Astrocyte (in vitro differentiated cells and primary cell): ENCODE data around the gene SLAMF6.

Experiments used
- EZH2 ChIP-seq: IDR thresholded peaks from 2 replicates; pipeline ENCODE4 v1.6.1; 2012; ENCODE audit warnings: mild to moderate bottlenecking, low read length, inconsistent platforms; ENCODE audit not compliant: insufficient read depth
- TF ChIP-seq, protein P1 (sequence below): IDR thresholded peaks from 2 replicates; pipeline ENCODE4 v1.5.1; 2011; ENCODE audit warnings: low read depth, mild to moderate bottlenecking, inconsistent platforms, low read length, moderate library complexity; ENCODE audit not compliant: insufficient read depth

DNA sequence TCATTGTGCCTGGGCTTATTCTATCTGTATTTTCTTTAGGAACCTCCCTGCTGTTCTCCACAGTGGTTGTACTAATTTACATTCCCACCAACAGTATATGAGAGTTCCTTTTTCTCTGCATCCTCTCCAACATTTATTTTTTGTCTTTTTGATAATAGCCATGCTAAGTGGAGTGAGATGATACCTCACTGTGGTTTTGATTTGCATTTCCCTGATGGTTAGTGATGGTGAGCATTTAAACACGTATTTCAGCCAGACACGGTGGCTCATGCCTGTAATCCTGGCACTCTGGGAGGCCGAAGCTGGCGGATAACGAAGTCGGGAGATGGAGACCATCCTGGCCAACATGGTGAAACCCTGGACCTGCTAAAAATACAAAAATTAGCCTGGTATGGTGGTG is 57.9 kb downstream of the SLAMF6 start:
- TF ChIP-seq, protein P1, sequence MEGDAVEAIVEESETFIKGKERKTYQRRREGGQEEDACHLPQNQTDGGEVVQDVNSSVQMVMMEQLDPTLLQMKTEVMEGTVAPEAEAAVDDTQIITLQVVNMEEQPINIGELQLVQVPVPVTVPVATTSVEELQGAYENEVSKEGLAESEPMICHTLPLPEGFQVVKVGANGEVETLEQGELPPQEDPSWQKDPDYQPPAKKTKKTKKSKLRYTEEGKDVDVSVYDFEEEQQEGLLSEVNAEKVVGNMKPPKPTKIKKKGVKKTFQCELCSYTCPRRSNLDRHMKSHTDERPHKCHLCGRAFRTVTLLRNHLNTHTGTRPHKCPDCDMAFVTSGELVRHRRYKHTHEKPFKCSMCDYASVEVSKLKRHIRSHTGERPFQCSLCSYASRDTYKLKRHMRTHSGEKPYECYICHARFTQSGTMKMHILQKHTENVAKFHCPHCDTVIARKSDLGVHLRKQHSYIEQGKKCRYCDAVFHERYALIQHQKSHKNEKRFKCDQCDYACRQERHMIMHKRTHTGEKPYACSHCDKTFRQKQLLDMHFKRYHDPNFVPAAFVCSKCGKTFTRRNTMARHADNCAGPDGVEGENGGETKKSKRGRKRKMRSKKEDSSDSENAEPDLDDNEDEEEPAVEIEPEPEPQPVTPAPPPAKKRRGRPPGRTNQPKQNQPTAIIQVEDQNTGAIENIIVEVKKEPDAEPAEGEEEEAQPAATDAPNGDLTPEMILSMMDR: no peak
- TF ChIP-seq EZH2: no peak
